Measurements from ENCODE around the gene MYRF.

DNA sequence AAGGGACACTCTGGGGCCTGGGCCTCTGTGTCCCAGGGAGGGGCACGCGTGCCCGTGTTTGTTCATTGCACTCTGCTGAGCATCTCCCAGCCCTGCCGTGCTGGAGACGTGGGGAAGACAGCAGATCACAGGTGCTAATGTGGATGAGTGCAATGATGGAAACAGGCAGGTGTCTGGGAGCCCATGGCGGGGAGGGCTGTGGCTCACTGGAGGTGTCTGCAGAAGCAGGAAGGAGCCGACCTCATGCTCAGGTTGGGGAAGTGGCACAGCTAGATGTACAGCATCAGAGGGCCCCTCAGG is 32.0 kb downstream of the MYRF start:
- TF ChIP-seq POLR2AphosphoS5 (IDR thresholded peaks at IDR 0.05) = no peak
- TF ChIP-seq, protein P1, sequence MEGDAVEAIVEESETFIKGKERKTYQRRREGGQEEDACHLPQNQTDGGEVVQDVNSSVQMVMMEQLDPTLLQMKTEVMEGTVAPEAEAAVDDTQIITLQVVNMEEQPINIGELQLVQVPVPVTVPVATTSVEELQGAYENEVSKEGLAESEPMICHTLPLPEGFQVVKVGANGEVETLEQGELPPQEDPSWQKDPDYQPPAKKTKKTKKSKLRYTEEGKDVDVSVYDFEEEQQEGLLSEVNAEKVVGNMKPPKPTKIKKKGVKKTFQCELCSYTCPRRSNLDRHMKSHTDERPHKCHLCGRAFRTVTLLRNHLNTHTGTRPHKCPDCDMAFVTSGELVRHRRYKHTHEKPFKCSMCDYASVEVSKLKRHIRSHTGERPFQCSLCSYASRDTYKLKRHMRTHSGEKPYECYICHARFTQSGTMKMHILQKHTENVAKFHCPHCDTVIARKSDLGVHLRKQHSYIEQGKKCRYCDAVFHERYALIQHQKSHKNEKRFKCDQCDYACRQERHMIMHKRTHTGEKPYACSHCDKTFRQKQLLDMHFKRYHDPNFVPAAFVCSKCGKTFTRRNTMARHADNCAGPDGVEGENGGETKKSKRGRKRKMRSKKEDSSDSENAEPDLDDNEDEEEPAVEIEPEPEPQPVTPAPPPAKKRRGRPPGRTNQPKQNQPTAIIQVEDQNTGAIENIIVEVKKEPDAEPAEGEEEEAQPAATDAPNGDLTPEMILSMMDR (IDR thresholded peaks at IDR 0.05) = no peak
- TF ChIP-seq POLR2A (IDR thresholded peaks at IDR 0.05) = no peak

Measured in stomach (tissue), 4 donors.